ENCODE measurements around the gene GSG1L. TPM values are rescaled to one million over a fixed set of nuclear protein-coding genes. Genes with fewer than 3 reads are reported as not detected.
"Not testable (repeated sequence)": the region's sequence is repeated elsewhere in the genome, so short reads cannot be mapped to it uniquely, and the experiment has no call there.

The GSG1L gene
- total RNA-seq, 1 donor from 2014 or later = not detected

GRCh38 chr16:27753563-27753962 is 310.0 kb downstream of the GSG1L start:
- Mint-ChIP-seq H3K27ac (no peak overlapping the region), H3K27me3 (no peaks in the 10 kb centered on the region), H3K9me3 (no peaks in the 10 kb centered on the region), H3K4me3 (no peak overlapping the region), H3K4me1 (peaks cover 4% of the 10 kb centered on the region), H3K36me3 (ENCODE audit: low read depth) (no peaks in the 10 kb centered on the region)
- intact Hi-C loops (cut with micrococcal nuclease) = no loop called here
- no peak for DNase-seq

GRCh38 chr16:27752241-27752640 is 311.3 kb downstream of the GSG1L start:
- H3K27ac Mint-ChIP-seq = no peak overlapping the region
- no peaks in the 10 kb centered on the region for H3K36me3 Mint-ChIP-seq (ENCODE audit: low read depth)
- no peak for DNase-seq
- no peak overlapping the region for H3K4me3 Mint-ChIP-seq
- H3K27me3 Mint-ChIP-seq = no peaks in the 10 kb centered on the region
- no peaks in the 10 kb centered on the region for H3K9me3 Mint-ChIP-seq
- intact Hi-C loops (cut with micrococcal nuclease) = no loop called here
- peaks cover 4% of the 10 kb centered on the region for H3K4me1 Mint-ChIP-seq

GRCh38 chr16:27751676-27752075 is 311.8 kb downstream of the GSG1L start:
- no peaks in the 10 kb centered on the region for H3K27me3 Mint-ChIP-seq
- H3K27ac Mint-ChIP-seq = no peak overlapping the region
- H3K9me3 Mint-ChIP-seq = no peaks in the 10 kb centered on the region
- intact Hi-C loops (cut with micrococcal nuclease) = no loop called here
- H3K4me1 Mint-ChIP-seq = peaks cover 4% of the 10 kb centered on the region
- no peak overlapping the region for H3K4me3 Mint-ChIP-seq
- no peak for DNase-seq
- H3K36me3 Mint-ChIP-seq (ENCODE audit: low read depth) = no peaks in the 10 kb centered on the region

- DNase-seq = no peak
- Mint-ChIP-seq H3K27ac (no peak overlapping the region), H3K36me3 (ENCODE audit: low read depth) (no peaks in the 10 kb centered on the region), H3K4me1 (peaks cover 4% of the 10 kb centered on the region), H3K27me3 (no peaks in the 10 kb centered on the region), H3K4me3 (no peak overlapping the region), H3K9me3 (no peaks in the 10 kb centered on the region)
- intact Hi-C loops (cut with micrococcal nuclease) = no loop called here
Measured at GRCh38 chr16:27751233-27751632, 312.3 kb downstream of the GSG1L start.

- Mint-ChIP-seq H3K4me3 (no peak overlapping the region), H3K27ac (no peak overlapping the region), H3K27me3 (no peaks in the 10 kb centered on the region), H3K4me1 (peaks cover 4% of the 10 kb centered on the region), H3K9me3 (no peaks in the 10 kb centered on the region), H3K36me3 (ENCODE audit: low read depth) (no peaks in the 10 kb centered on the region)
- intact Hi-C loops (cut with micrococcal nuclease) = no loop called here
- DNase-seq = no peak
Measured at GRCh38 chr16:27749946-27750345, 313.6 kb downstream of the GSG1L start.

GRCh38 chr16:27749547-27749875 is 314.0 kb downstream of the GSG1L start:
- Mint-ChIP-seq H3K27ac (no peak overlapping the region), H3K36me3 (ENCODE audit: low read depth) (no peaks in the 10 kb centered on the region), H3K9me3 (no peaks in the 10 kb centered on the region), H3K4me1 (peaks cover 4% of the 10 kb centered on the region), H3K27me3 (no peaks in the 10 kb centered on the region), H3K4me3 (no peak overlapping the region)
- no peak for DNase-seq
- intact Hi-C loops (cut with micrococcal nuclease) = no loop called here

- H3K27me3 Mint-ChIP-seq = no peaks in the 10 kb centered on the region
- H3K4me3 Mint-ChIP-seq = peak overlapping the region; percentile 1
- DNase-seq = peak; percentile 78
- no peak overlapping the region for H3K27ac Mint-ChIP-seq
- H3K9me3 Mint-ChIP-seq = no peaks in the 10 kb centered on the region
- intact Hi-C loops (cut with micrococcal nuclease) = no loop called here
- peaks cover 4% of the 10 kb centered on the region for H3K4me1 Mint-ChIP-seq
- no peaks in the 10 kb centered on the region for H3K36me3 Mint-ChIP-seq (ENCODE audit: low read depth)
Measured at GRCh38 chr16:27748868-27749546, 314.5 kb downstream of the GSG1L start.

GRCh38 chr16:27747946-27748345 is 315.6 kb downstream of the GSG1L start:
- no peaks in the 10 kb centered on the region for H3K9me3 Mint-ChIP-seq
- H3K36me3 Mint-ChIP-seq (ENCODE audit: low read depth) = no peaks in the 10 kb centered on the region
- H3K4me3 Mint-ChIP-seq = no peak overlapping the region
- no peak for DNase-seq
- intact Hi-C loops (cut with micrococcal nuclease) = no loop called here
- H3K27me3 Mint-ChIP-seq = no peaks in the 10 kb centered on the region
- H3K27ac Mint-ChIP-seq = no peak overlapping the region
- H3K4me1 Mint-ChIP-seq = peaks cover 4% of the 10 kb centered on the region

- no peaks in the 10 kb centered on the region for H3K36me3 Mint-ChIP-seq (ENCODE audit: low read depth)
- intact Hi-C loops (cut with micrococcal nuclease) = no loop called here
- no peak overlapping the region for H3K4me3 Mint-ChIP-seq
- no peak for DNase-seq
- H3K27me3 Mint-ChIP-seq = no peaks in the 10 kb centered on the region
- H3K27ac Mint-ChIP-seq = no peak overlapping the region
- H3K4me1 Mint-ChIP-seq = peaks cover 4% of the 10 kb centered on the region
- H3K9me3 Mint-ChIP-seq = no peaks in the 10 kb centered on the region
Measured at GRCh38 chr16:27746076-27746855, 317.2 kb downstream of the GSG1L start.

GRCh38 chr16:27745348-27745747 is 318.2 kb downstream of the GSG1L start:
- no peaks in the 10 kb centered on the region for H3K27me3 Mint-ChIP-seq

GRCh38 chr16:27743963-27744362 is 319.6 kb downstream of the GSG1L start:
- intact Hi-C loops (cut with micrococcal nuclease) = no loop called here
- no peak overlapping the region for H3K27ac Mint-ChIP-seq
- peaks cover 3% of the 10 kb centered on the region for H3K4me1 Mint-ChIP-seq
- no peak overlapping the region for H3K4me3 Mint-ChIP-seq
- H3K27me3 Mint-ChIP-seq = no peaks in the 10 kb centered on the region
- H3K9me3 Mint-ChIP-seq = no peaks in the 10 kb centered on the region
- H3K36me3 Mint-ChIP-seq (ENCODE audit: low read depth) = no peaks in the 10 kb centered on the region
- no peak for DNase-seq

More at GRCh38 chr16:27745348-27745747, 318.2 kb downstream of the GSG1L start:
- Mint-ChIP-seq H3K9me3 (no peaks in the 10 kb centered on the region), H3K4me3 (no peak overlapping the region), H3K4me1 (peaks cover 4% of the 10 kb centered on the region), H3K36me3 (ENCODE audit: low read depth) (no peaks in the 10 kb centered on the region), H3K27ac (no peak overlapping the region)
- DNase-seq = no peak
- intact Hi-C loops (cut with micrococcal nuclease) = no loop called here

- H3K4me1 Mint-ChIP-seq; intact Hi-C loops (cut with micrococcal nuclease); H3K36me3 Mint-ChIP-seq (ENCODE audit: low read depth); H3K4me3 Mint-ChIP-seq; H3K27me3 Mint-ChIP-seq; H3K27ac Mint-ChIP-seq; H3K9me3 Mint-ChIP-seq; DNase-seq: not testable (repeated sequence)
Measured at GRCh38 chr16:27743001-27743400, 320.5 kb downstream of the GSG1L start.

- no peaks in the 10 kb centered on the region for H3K9me3 Mint-ChIP-seq
- H3K36me3 Mint-ChIP-seq (ENCODE audit: low read depth) = no peaks in the 10 kb centered on the region
- H3K4me3 Mint-ChIP-seq = no peak overlapping the region
- intact Hi-C loops (cut with micrococcal nuclease) = no loop called here
- no peaks in the 10 kb centered on the region for H3K4me1 Mint-ChIP-seq
- no peaks in the 10 kb centered on the region for H3K27me3 Mint-ChIP-seq
- H3K27ac Mint-ChIP-seq = no peak overlapping the region
- DNase-seq = no peak
Measured at GRCh38 chr16:27742333-27742732, 321.2 kb downstream of the GSG1L start.

GRCh38 chr16:27740496-27741201 is 322.9 kb downstream of the GSG1L start:
- intact Hi-C loops (cut with micrococcal nuclease) = no loop called here
- H3K4me3 Mint-ChIP-seq = no peak overlapping the region
- no peaks in the 10 kb centered on the region for H3K4me1 Mint-ChIP-seq
- DNase-seq = no peak
- no peaks in the 10 kb centered on the region for H3K9me3 Mint-ChIP-seq
- no peak overlapping the region for H3K27ac Mint-ChIP-seq
- H3K36me3 Mint-ChIP-seq (ENCODE audit: low read depth) = no peaks in the 10 kb centered on the region
- no peaks in the 10 kb centered on the region for H3K27me3 Mint-ChIP-seq
